GM10248 (cell line): ENCODE data around the gene IL17A.

Experiments
- CTCF ChIA-PET: fragments of 300-600 bp; sonication (Branson Sonifier 250); formaldehyde crosslinking; extraction: SDS; loops from one replicate; lab custom pipeline; 2021; ENCODE audit warnings: antibody characterized with exemption; lab: Yijun Ruan, JAX
- POLR2A ChIA-PET: fragments of 350-650 bp; sonication (Branson Sonifier 250); formaldehyde crosslinking; extraction: SDS; loops from one replicate; lab custom pipeline; 2020; ENCODE audit warnings: antibody characterized with exemption; lab: Yijun Ruan, JAX
- DNase-seq: peaks from one replicate; pipeline ENCODE4 v3.0.0; 2012; ENCODE audit errors: extremely low spot score
- TF ChIP-seq, protein P1 (sequence below): IDR thresholded peaks from 2 replicates; pipeline ENCODE4 v1.5.1; 2012; ENCODE audit warnings: mild to moderate bottlenecking, low read depth; ENCODE audit errors: extremely low read depth, missing control alignments, control extremely low read depth

The IL17A gene

DNA sequence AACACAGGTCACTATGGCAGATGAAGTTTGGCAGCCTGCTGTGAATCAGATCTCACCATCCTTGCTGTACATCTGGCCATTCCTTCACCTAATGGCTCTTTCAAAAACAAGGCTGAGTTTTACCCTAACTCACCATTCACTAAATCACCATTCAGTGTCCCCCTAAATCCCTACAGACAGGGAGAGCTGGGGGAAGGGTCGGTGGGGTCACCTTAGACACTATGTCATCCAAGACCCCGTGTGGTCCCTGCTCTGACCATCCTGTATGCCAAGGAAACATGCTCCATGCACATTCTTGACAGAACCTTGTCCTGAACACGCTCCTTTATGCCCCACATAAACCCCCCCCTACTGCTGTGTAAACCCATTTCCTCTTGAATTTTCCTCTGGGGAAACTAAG, 31.8 kb upstream of the IL17A start:
- TF ChIP-seq, protein P1, sequence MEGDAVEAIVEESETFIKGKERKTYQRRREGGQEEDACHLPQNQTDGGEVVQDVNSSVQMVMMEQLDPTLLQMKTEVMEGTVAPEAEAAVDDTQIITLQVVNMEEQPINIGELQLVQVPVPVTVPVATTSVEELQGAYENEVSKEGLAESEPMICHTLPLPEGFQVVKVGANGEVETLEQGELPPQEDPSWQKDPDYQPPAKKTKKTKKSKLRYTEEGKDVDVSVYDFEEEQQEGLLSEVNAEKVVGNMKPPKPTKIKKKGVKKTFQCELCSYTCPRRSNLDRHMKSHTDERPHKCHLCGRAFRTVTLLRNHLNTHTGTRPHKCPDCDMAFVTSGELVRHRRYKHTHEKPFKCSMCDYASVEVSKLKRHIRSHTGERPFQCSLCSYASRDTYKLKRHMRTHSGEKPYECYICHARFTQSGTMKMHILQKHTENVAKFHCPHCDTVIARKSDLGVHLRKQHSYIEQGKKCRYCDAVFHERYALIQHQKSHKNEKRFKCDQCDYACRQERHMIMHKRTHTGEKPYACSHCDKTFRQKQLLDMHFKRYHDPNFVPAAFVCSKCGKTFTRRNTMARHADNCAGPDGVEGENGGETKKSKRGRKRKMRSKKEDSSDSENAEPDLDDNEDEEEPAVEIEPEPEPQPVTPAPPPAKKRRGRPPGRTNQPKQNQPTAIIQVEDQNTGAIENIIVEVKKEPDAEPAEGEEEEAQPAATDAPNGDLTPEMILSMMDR, result no peak
- POLR2A ChIA-PET, result no interaction called here
- CTCF ChIA-PET, result interaction anchor here (2.3 to 3.6 kb wide), 2 partner anchors 9 to 109 kb away, joined by 8 to 19 read pairs; no protein-coding TSS in a partner anchor
- DNase-seq, result no peak

GRCh38 chr6:52155791-52156576, 30.2 kb upstream of the IL17A start:
- ChIA-PET CTCF (interaction anchor here (1.0 to 3.4 kb wide), 6 partner anchors 9 to 106 kb away, joined by 3 to 23 read pairs (median 4); no protein-coding TSS in a partner anchor), POLR2A (no interaction called here)
- TF ChIP-seq, protein P1, result no peak
- peak; percentile 24 for DNase-seq

GRCh38 chr6:52157301-52157941, 28.8 kb upstream of the IL17A start:
- POLR2A ChIA-PET, result no interaction called here
- TF ChIP-seq, protein P1, result no peak
- DNase-seq, result peak; percentile 22
- CTCF ChIA-PET, result interaction anchor here (0.8 to 3.4 kb wide), 12 partner anchors 10 to 108 kb away, joined by 3 to 23 read pairs (median 3); no protein-coding TSS in a partner anchor

DNA sequence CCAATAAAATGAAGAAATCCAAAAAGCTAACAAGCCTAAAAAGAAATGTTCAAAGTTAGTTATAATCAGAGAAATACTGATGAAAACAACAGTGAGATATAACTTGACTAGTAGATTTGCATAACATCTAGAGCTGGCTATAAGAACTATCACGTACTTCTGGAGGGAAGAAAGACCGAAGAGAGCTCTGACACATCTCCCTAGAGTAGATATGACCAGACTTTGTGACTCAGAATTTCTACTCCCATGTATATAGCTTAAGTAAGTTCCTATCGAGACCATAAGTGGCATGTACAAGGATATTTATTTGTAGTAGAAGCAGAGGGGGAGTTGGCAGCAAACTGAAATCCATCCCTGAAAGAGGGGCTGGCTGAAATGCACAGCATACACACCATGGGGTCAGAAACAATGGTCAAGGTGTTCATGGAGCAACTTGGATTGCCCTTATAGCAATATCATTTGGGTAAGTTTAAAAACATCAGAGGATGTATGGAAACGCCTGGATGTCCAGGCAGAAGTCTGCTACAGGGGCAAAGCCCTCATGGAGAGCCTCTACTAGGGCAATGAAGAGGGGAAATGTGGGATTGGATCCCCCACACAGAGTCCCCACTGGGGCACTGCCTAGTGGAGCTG, 25.6 kb upstream of the IL17A start:
- ChIA-PET CTCF (interaction anchor here (1.3 to 8.4 kb wide), 3 partner anchors 71 to 257 kb away, joined by 3 to 164 read pairs (median 99); no protein-coding TSS in a partner anchor), POLR2A (no interaction called here)
- no peak for DNase-seq
- TF ChIP-seq, protein P1, result no peak

DNA sequence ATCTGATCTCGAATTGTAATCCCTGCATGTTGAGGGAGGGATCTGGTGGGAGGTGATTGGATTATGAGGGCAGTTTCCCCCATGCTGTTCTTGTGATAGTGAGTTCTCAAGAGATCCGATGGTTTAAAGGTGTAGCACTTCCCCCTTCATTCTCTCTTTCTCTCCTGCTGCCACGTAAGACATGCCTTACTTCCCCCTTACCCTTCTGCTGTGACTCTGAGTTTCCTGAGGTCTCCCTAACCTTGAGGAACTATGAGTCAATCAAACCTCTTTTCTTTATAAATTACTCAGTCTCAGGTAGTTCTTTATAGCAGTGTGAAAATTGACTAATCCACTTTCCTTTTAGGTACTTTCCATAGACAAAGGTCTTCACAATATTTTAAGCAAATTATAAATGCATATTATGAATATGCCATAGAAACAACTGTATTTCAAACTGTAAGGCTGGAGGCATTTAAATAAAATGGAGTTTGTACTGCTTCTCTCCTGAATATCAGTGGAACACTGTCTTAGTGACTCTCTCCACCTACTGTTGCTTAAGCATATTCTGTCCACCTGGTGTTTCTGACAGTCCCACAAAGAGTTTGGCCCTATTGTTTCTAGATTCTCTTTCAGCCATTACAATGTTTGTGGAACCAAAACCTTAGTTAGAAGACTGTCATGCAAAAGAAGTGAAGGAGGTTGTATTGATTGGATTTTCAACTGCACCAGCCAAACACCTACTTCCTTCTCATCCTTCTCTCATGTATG, 24.3 kb upstream of the IL17A start:
- POLR2A ChIA-PET, result no interaction called here
- DNase-seq, result no peak
- CTCF ChIA-PET, result interaction anchor here (0.6 to 8.4 kb wide), 15 partner anchors 8 to 228 kb away, joined by 3 to 164 read pairs (median 6); partner anchors contain the start of gene IL17A
- TF ChIP-seq, protein P1, result no peak
